ENCODE results near the gene DPF3. TPM values are rescaled to one million over a fixed set of nuclear protein-coding genes. Genes with fewer than 3 reads are reported as not detected.

Gene DPF3
- total and polyA plus RNA-seq, 2 of the 13 experiments (the other 11 are each of a cell fraction or from before 2014, with no cell fraction given): 0.09 to 0.60 TPM

- TF ChIP-seq REXO4 (CRISPR knock-in tag; IDR thresholded peaks at IDR 0.05; ENCODE audit: borderline replicate concordance): no peak
- no peak for TF ChIP-seq ZNF101 (CRISPR knock-in tag; IDR thresholded peaks at IDR 0.05; ENCODE audit: borderline replicate concordance, low read depth)
- peak; percentile 69; the same call in 1 of the 2 replicates for TF ChIP-seq ZSCAN25 (CRISPR knock-in tag; IDR thresholded peaks at IDR 0.05)
- peak; percentile 86 for TF ChIP-seq PHF8 (CRISPR knock-in tag; IDR thresholded peaks at IDR 0.05)
- TF ChIP-seq ZBTB26 (CRISPR knock-in tag; IDR thresholded peaks at IDR 0.05; ENCODE audit: borderline replicate concordance): no peak
- peak; percentile 55; the same call in 1 of the 2 replicates for TF ChIP-seq KDM5A (IDR thresholded peaks at IDR 0.05; ENCODE audit: borderline replicate concordance, low read length)
- TF ChIP-seq ATM (IDR thresholded peaks at IDR 0.05; ENCODE audit: borderline replicate concordance): no peak
- TF ChIP-seq ZBTB44 (CRISPR knock-in tag; IDR thresholded peaks at IDR 0.05): no peak
- no peak for TF ChIP-seq ZNF17 (CRISPR knock-in tag; IDR thresholded peaks at IDR 0.05)
- TF ChIP-seq ZNF484 (CRISPR knock-in tag; IDR thresholded peaks at IDR 0.05; ENCODE audit: borderline replicate concordance, low read depth): no peak
- no peak for TF ChIP-seq DDIT3 (CRISPR knock-in tag; IDR thresholded peaks at IDR 0.05)
- TF ChIP-seq ZNF704 (CRISPR knock-in tag; IDR thresholded peaks at IDR 0.05; ENCODE audit: borderline replicate concordance): 0 out of 2 replicates have a peak, but pooled peaks have one; percentile 31
- no peak for TF ChIP-seq HHEX (CRISPR knock-in tag; IDR thresholded peaks at IDR 0.05)
- TF ChIP-seq MXI1 (IDR thresholded peaks at IDR 0.05; ENCODE audit: borderline replicate concordance, low read depth, low read length): peak; percentile 96
- no peak for TF ChIP-seq FLYWCH1 (CRISPR knock-in tag; IDR thresholded peaks at IDR 0.05)
- TF ChIP-seq FOXA1 (IDR thresholded peaks at IDR 0.05): no peak
- TF ChIP-seq FOXA1 (CRISPR knock-in tag; IDR thresholded peaks at IDR 0.05): no peak
- TF ChIP-seq KDM4B (CRISPR knock-in tag; IDR thresholded peaks at IDR 0.05): no peak
- no peak for TF ChIP-seq DMTF1 (CRISPR knock-in tag; IDR thresholded peaks at IDR 0.05)
- TF ChIP-seq SP1 (IDR thresholded peaks at IDR 0.05): no peak
- TF ChIP-seq SP1 (CRISPR knock-in tag; IDR thresholded peaks at IDR 0.05): peak; percentile 34; the same call in 1 of the 2 replicates
- TF ChIP-seq ZNF3 (CRISPR knock-in tag; IDR thresholded peaks at IDR 0.05): no peak
- TF ChIP-seq ZNF441 (CRISPR knock-in tag; IDR thresholded peaks at IDR 0.05; ENCODE audit: borderline replicate concordance): no peak
- TF ChIP-seq TCF12 (IDR thresholded peaks at IDR 0.05): no peak
- no peak for TF ChIP-seq TCF12 (CRISPR knock-in tag; IDR thresholded peaks at IDR 0.05)
- no peak for TF ChIP-seq SATB2 (CRISPR knock-in tag; IDR thresholded peaks at IDR 0.05)
Observed at GRCh38 chr14:72926292-72927028, 32.6 kb upstream of the DPF3 start, which contains the start of gene DCAF4 (continued).
